NB4 (cell line): Measurements from ENCODE around the gene EGLN3.

Source experiments
- CTCF ChIP-seq: IDR thresholded peaks from one replicate; pipeline ENCODE4 v1.5.1; 2012; ENCODE audit warnings: low read depth, low read length
- MYC ChIP-seq: IDR thresholded peaks from 2 replicates; pipeline ENCODE4 v1.6.1; 2011; ENCODE audit warnings: low read depth, low read length

- no peak for TF ChIP-seq CTCF
- TF ChIP-seq MYC = no peak
Measured at GRCh38 chr14:33880330-33880729, 70.5 kb downstream of the EGLN3 start.
